ENCODE measurements around the gene RREB1.

RREB1 gene

GRCh38 chr6:7245668-7246393, 138.1 kb downstream of the RREB1 start:
- H3K4me3 ChIP-seq (ENCODE audit: low read length) = no peak overlapping the region
- no peak overlapping the region for H3K27ac ChIP-seq (ENCODE audit: low read length)
- no peaks in the 10 kb centered on the region for H3K27me3 ChIP-seq (ENCODE audit: control insufficient read depth, insufficient read depth, low read length)
- DNase-seq (ENCODE audit: low read depth, low spot score) = no peak
- H3K36me3 ChIP-seq (ENCODE audit: control insufficient read depth, insufficient read depth, low read length) = peaks cover 10% of the 10 kb centered on the region
- H3K4me1 ChIP-seq (ENCODE audit: control insufficient read depth, insufficient read depth, low read length) = peaks cover 9% of the 10 kb centered on the region; the same call in 1 of the 2 replicates
- no peaks in the 10 kb centered on the region for H3K9me3 ChIP-seq (ENCODE audit: control insufficient read depth, insufficient read depth, low read length)
- no CpG with 5 or more reads among the region's 15 CpGs for WGBS (ENCODE audit: insufficient coverage, insufficient read length)

GRCh38 chr6:7246401-7247178, 138.8 kb downstream of the RREB1 start:
- no peak for DNase-seq (ENCODE audit: low read depth, low spot score)
- peaks cover 10% of the 10 kb centered on the region for H3K36me3 ChIP-seq (ENCODE audit: control insufficient read depth, insufficient read depth, low read length)
- WGBS (ENCODE audit: insufficient coverage, insufficient read length) = no CpG with 5 or more reads among the region's 71 CpGs

GRCh38 chr6:7247179-7247456, 139.4 kb downstream of the RREB1 start:
- H3K4me3 ChIP-seq (ENCODE audit: low read length) = no peak overlapping the region
- peaks cover 4% of the 10 kb centered on the region; the same call in 1 of the 2 replicates for H3K4me1 ChIP-seq (ENCODE audit: control insufficient read depth, insufficient read depth, low read length)
- no CpG with 5 or more reads among the region's 15 CpGs for WGBS (ENCODE audit: insufficient coverage, insufficient read length)
- no peak overlapping the region for H3K27ac ChIP-seq (ENCODE audit: low read length)
- DNase-seq (ENCODE audit: low read depth, low spot score) = no peak
- no peaks in the 10 kb centered on the region for H3K27me3 ChIP-seq (ENCODE audit: control insufficient read depth, insufficient read depth, low read length)
- peaks cover 10% of the 10 kb centered on the region for H3K36me3 ChIP-seq (ENCODE audit: control insufficient read depth, insufficient read depth, low read length)
- no peaks in the 10 kb centered on the region for H3K9me3 ChIP-seq (ENCODE audit: control insufficient read depth, insufficient read depth, low read length)

More at GRCh38 chr6:7246401-7247178, 138.8 kb downstream of the RREB1 start:
- H3K4me1 ChIP-seq (ENCODE audit: control insufficient read depth, insufficient read depth, low read length) = peaks cover 8% of the 10 kb centered on the region; the same call in 1 of the 2 replicates
- no peaks in the 10 kb centered on the region for H3K9me3 ChIP-seq (ENCODE audit: control insufficient read depth, insufficient read depth, low read length)
- H3K27ac ChIP-seq (ENCODE audit: low read length) = no peak overlapping the region
- no peak overlapping the region for H3K4me3 ChIP-seq (ENCODE audit: low read length)
- no peaks in the 10 kb centered on the region for H3K27me3 ChIP-seq (ENCODE audit: control insufficient read depth, insufficient read depth, low read length)

- Histone ChIP-seq H3K4me1 (ENCODE audit: control insufficient read depth, insufficient read depth, low read length) (peaks cover 3% of the 10 kb centered on the region; the same call in 1 of the 2 replicates), H3K36me3 (ENCODE audit: control insufficient read depth, insufficient read depth, low read length) (peaks cover 12% of the 10 kb centered on the region), H3K4me3 (ENCODE audit: low read length) (no peak overlapping the region), H3K27ac (ENCODE audit: low read length) (no peak overlapping the region), H3K27me3 (ENCODE audit: control insufficient read depth, insufficient read depth, low read length) (no peaks in the 10 kb centered on the region), H3K9me3 (ENCODE audit: control insufficient read depth, insufficient read depth, low read length) (no peaks in the 10 kb centered on the region)
- DNase-seq (ENCODE audit: low read depth, low spot score) = no peak
- no CpG with 5 or more reads among the region's 13 CpGs for WGBS (ENCODE audit: insufficient coverage, insufficient read length)
Observed at GRCh38 chr6:7247828-7248227, 140.1 kb downstream of the RREB1 start.

GRCh38 chr6:7249391-7249790, 141.6 kb downstream of the RREB1 start:
- no CpG with 5 or more reads among the region's 2 CpGs for WGBS (ENCODE audit: insufficient coverage, insufficient read length)
- Histone ChIP-seq H3K27ac (ENCODE audit: low read length) (no peak overlapping the region), H3K4me1 (ENCODE audit: control insufficient read depth, insufficient read depth, low read length) (no peaks in the 10 kb centered on the region), H3K4me3 (ENCODE audit: low read length) (no peak overlapping the region), H3K36me3 (ENCODE audit: control insufficient read depth, insufficient read depth, low read length) (peaks cover 12% of the 10 kb centered on the region), H3K27me3 (ENCODE audit: control insufficient read depth, insufficient read depth, low read length) (no peaks in the 10 kb centered on the region), H3K9me3 (ENCODE audit: control insufficient read depth, insufficient read depth, low read length) (no peaks in the 10 kb centered on the region)
- DNase-seq (ENCODE audit: low read depth, low spot score) = no peak

GRCh38 chr6:7249946-7250643, 142.3 kb downstream of the RREB1 start:
- DNase-seq (ENCODE audit: low read depth, low spot score) = no peak
- H3K27me3 ChIP-seq (ENCODE audit: control insufficient read depth, insufficient read depth, low read length) = no peaks in the 10 kb centered on the region
- H3K4me1 ChIP-seq (ENCODE audit: control insufficient read depth, insufficient read depth, low read length) = no peaks in the 10 kb centered on the region
- no peak overlapping the region for H3K4me3 ChIP-seq (ENCODE audit: low read length)
- H3K27ac ChIP-seq (ENCODE audit: low read length) = no peak overlapping the region
- WGBS (ENCODE audit: insufficient coverage, insufficient read length) = no CpG with 5 or more reads among the region's 7 CpGs
- H3K9me3 ChIP-seq (ENCODE audit: control insufficient read depth, insufficient read depth, low read length) = no peaks in the 10 kb centered on the region
- H3K36me3 ChIP-seq (ENCODE audit: control insufficient read depth, insufficient read depth, low read length) = peaks cover 12% of the 10 kb centered on the region

GRCh38 chr6:7250812-7251211, 143.1 kb downstream of the RREB1 start:
- 100% methylated on average over 1 of the region's 8 CpGs for WGBS (ENCODE audit: insufficient coverage, insufficient read length)
- peaks cover 12% of the 10 kb centered on the region for H3K36me3 ChIP-seq (ENCODE audit: control insufficient read depth, insufficient read depth, low read length)
- no peak overlapping the region for H3K27ac ChIP-seq (ENCODE audit: low read length)
- no peaks in the 10 kb centered on the region for H3K4me1 ChIP-seq (ENCODE audit: control insufficient read depth, insufficient read depth, low read length)
- H3K27me3 ChIP-seq (ENCODE audit: control insufficient read depth, insufficient read depth, low read length) = no peaks in the 10 kb centered on the region
- DNase-seq (ENCODE audit: low read depth, low spot score) = no peak
- no peak overlapping the region for H3K4me3 ChIP-seq (ENCODE audit: low read length)
- H3K9me3 ChIP-seq (ENCODE audit: control insufficient read depth, insufficient read depth, low read length) = no peaks in the 10 kb centered on the region

GRCh38 chr6:7251646-7252260, 144.0 kb downstream of the RREB1 start:
- WGBS (ENCODE audit: insufficient coverage, insufficient read length) = no CpG with 5 or more reads among the region's 6 CpGs
- DNase-seq (ENCODE audit: low read depth, low spot score) = no peak
- no peak overlapping the region for H3K27ac ChIP-seq (ENCODE audit: low read length)
- H3K9me3 ChIP-seq (ENCODE audit: control insufficient read depth, insufficient read depth, low read length) = no peaks in the 10 kb centered on the region
- no peaks in the 10 kb centered on the region for H3K27me3 ChIP-seq (ENCODE audit: control insufficient read depth, insufficient read depth, low read length)
- peaks cover 12% of the 10 kb centered on the region for H3K36me3 ChIP-seq (ENCODE audit: control insufficient read depth, insufficient read depth, low read length)
- no peak overlapping the region for H3K4me3 ChIP-seq (ENCODE audit: low read length)
- no peaks in the 10 kb centered on the region for H3K4me1 ChIP-seq (ENCODE audit: control insufficient read depth, insufficient read depth, low read length)

- Histone ChIP-seq H3K4me3 (ENCODE audit: low read length) (no peak overlapping the region), H3K4me1 (ENCODE audit: control insufficient read depth, insufficient read depth, low read length) (no peaks in the 10 kb centered on the region), H3K9me3 (ENCODE audit: control insufficient read depth, insufficient read depth, low read length) (no peaks in the 10 kb centered on the region), H3K27me3 (ENCODE audit: control insufficient read depth, insufficient read depth, low read length) (no peaks in the 10 kb centered on the region), H3K36me3 (ENCODE audit: control insufficient read depth, insufficient read depth, low read length) (peaks cover 9% of the 10 kb centered on the region), H3K27ac (ENCODE audit: low read length) (no peak overlapping the region)
- WGBS (ENCODE audit: insufficient coverage, insufficient read length) = no CpG with 5 or more reads among the region's 4 CpGs
- no peak for DNase-seq (ENCODE audit: low read depth, low spot score)
Observed at GRCh38 chr6:7252390-7252789, 144.6 kb downstream of the RREB1 start.
